HepG2 (cell line): Measurements from ENCODE around the gene PIK3C3. TPM values are rescaled to one million over a fixed set of nuclear protein-coding genes. Genes with fewer than 3 reads are reported as not detected.

Source experiments
- ATAC-seq: fragments of 200-7000 bp; cut with Tn5 transposase; 3 replicates; pipeline ENCODE4 v1.9.1; 2020; ENCODE audit warnings: mild to moderate bottlenecking, moderate library complexity
- BruUV-seq: library from RNA; stranded (reverse); fragments of 400-500 nt; replicated peaks from 2 replicates; lab custom pipeline; 2021; lab: Mats Ljungman, UMichigan
- CTCF ChIA-PET: fragments of 300-600 bp; formaldehyde crosslinking; extraction: SDS; loops from one replicate; lab custom pipeline; 2021; ENCODE audit warnings: low total read pairs, inconsistent platforms, low intra/inter-chr PET ratio; lab: Yijun Ruan, JAX
- POLR2A ChIA-PET: fragments of 350-600 bp; sonication (Branson Sonifier 250); formaldehyde crosslinking; loops from one replicate; lab custom pipeline; 2020; ENCODE audit warnings: antibody characterized with exemption, inconsistent platforms; lab: Yijun Ruan, JAX
- DNase-seq: peaks from one replicate; pipeline ENCODE4 v3.0.0-alpha.2; 2015; ENCODE audit warnings: low spot score
- FAIRE-seq: peaks from 3 replicates; lab custom pipeline; 2011; peaks lifted over from hg19 to GRCh38; lab: Jason Lieb, UNC
- H2AFZ ChIP-seq: one replicate; pipeline ENCODE4 v1.6.1; 2011; ENCODE audit warnings: low read length, inconsistent platforms
- H3K27ac ChIP-seq: fragments of 300-600 bp; 3 replicates; pipeline ENCODE4 v1.8.0; 2011; ENCODE audit warnings: mixed run types, mild to moderate bottlenecking, mixed read lengths, low read length, inconsistent platforms; ENCODE audit not compliant: insufficient read depth; ENCODE audit errors: extremely low read length
- H3K27me3 ChIP-seq, 2 experiments: fragments of 200-600 bp in 1 of 2; 2 replicates in 1 of 2; 3 replicates in 1 of 2; pipeline versions ENCODE4 v1.6.0 to v1.8.0; 2011; ENCODE audit warnings: low read length in 2 of 2, mild to moderate bottlenecking in 2 of 2, moderate library complexity in 2 of 2, inconsistent platforms in 1 of 2; ENCODE audit not compliant: insufficient read depth in 2 of 2, control insufficient read depth in 1 of 2
- H3K36me3 ChIP-seq, 2 experiments: fragments of 200-600 bp in 1 of 2; replicated peaks in 1 of 2; 2 replicates in 1 of 2; 3 replicates in 1 of 2; pipeline versions ENCODE4 v1.5.1 to v1.8.0; 2011; ENCODE audit warnings: low read length in 2 of 2, inconsistent platforms in 1 of 2; ENCODE audit not compliant: insufficient read depth in 2 of 2, control insufficient read depth in 1 of 2
- H3K4me1 ChIP-seq: 2 replicates; pipeline ENCODE4 v1.5.1; 2012; ENCODE audit warnings: low read length, inconsistent platforms; ENCODE audit not compliant: insufficient read depth
- H3K4me2 ChIP-seq: 2 replicates; pipeline ENCODE4 v1.6.0; 2011; ENCODE audit warnings: low read depth, low read length, inconsistent platforms
- H3K4me3 ChIP-seq, 3 experiments: fragments of 200-600 bp in 1 of 3; sonication (generic), shearing (Covaris generic) in 1 of 3; replicated peaks in 1 of 3; 2 replicates each; pipeline ENCODE4 v1.5.1; 2011 to 2016; ENCODE audit warnings: low read length in 3 of 3, inconsistent platforms in 2 of 3, low read depth in 2 of 3, mild to moderate bottlenecking in 2 of 3, control low read depth in 1 of 3, mixed read lengths in 1 of 3; ENCODE audit not compliant: insufficient read depth in 1 of 3
- H3K79me2 ChIP-seq: one replicate; pipeline ENCODE4 v1.6.1; 2011; ENCODE audit warnings: low read length, inconsistent platforms; ENCODE audit not compliant: insufficient read depth
- H3K9ac ChIP-seq: 2 replicates; pipeline ENCODE4 v1.6.0; 2011; ENCODE audit warnings: mild to moderate bottlenecking, low read depth, low read length, inconsistent platforms; ENCODE audit not compliant: insufficient read depth
- H3K9me3 ChIP-seq: 2 replicates; pipeline ENCODE4 v1.5.1; 2012; ENCODE audit warnings: mild to moderate bottlenecking, low read length
- H4K20me1 ChIP-seq: 2 replicates; pipeline ENCODE4 v1.6.0; 2011; ENCODE audit warnings: inconsistent platforms, mild to moderate bottlenecking, low read length, moderate library complexity; ENCODE audit not compliant: insufficient read depth
- ARNTL ChIP-seq: sonication (generic); formaldehyde crosslinking; IDR thresholded peaks from 2 replicates; pipeline ENCODE4 v1.4.0; 2020; ENCODE audit warnings: mild to moderate bottlenecking, missing genetic modification reagents
- CCDC6 ChIP-seq: sonication (generic); formaldehyde crosslinking; IDR thresholded peaks from 2 replicates; pipeline ENCODE4 v1.8.1; 2022; ENCODE audit warnings: mild to moderate bottlenecking, missing genetic modification reagents, moderate library complexity
- CREBL2 ChIP-seq: sonication (generic); formaldehyde crosslinking; IDR thresholded peaks from 2 replicates; pipeline ENCODE4 v1.8.1; 2023; ENCODE audit warnings: missing genetic modification reagents, mild to moderate bottlenecking, borderline replicate concordance
- E2F1 ChIP-seq: sonication (generic); formaldehyde crosslinking; IDR thresholded peaks from 2 replicates; pipeline ENCODE4 v1.5.0; 2020; ENCODE audit warnings: missing genetic modification reagents
- HNRNPL ChIP-seq: fragments of 200-400 bp; formaldehyde crosslinking; IDR thresholded peaks from 2 replicates; pipeline ENCODE4 v1.6.1; 2017; ENCODE audit warnings: mild to moderate bottlenecking, low read depth, low read length
- MBNL3 ChIP-seq: fragments of 250-450 bp; sonication (Bioruptor Pico); conservative IDR thresholded peaks from 2 replicates; pipeline ENCODE4 v1.8.0; 2022; ENCODE audit warnings: mild to moderate bottlenecking, inconsistent platforms
- NAIF1 ChIP-seq: sonication (generic); formaldehyde crosslinking; IDR thresholded peaks from 2 replicates; pipeline ENCODE4 v1.5.0; 2020; ENCODE audit warnings: mild to moderate bottlenecking, missing genetic modification reagents, borderline replicate concordance
- PCBP1 ChIP-seq: fragments of 200-400 bp; formaldehyde crosslinking; IDR thresholded peaks from 2 replicates; pipeline ENCODE4 v1.6.1; 2017; ENCODE audit warnings: mild to moderate bottlenecking, low read depth, low read length, borderline replicate concordance
- TBX2 ChIP-seq: sonication (generic); formaldehyde crosslinking; IDR thresholded peaks from 2 replicates; pipeline ENCODE4 v1.5.0; 2020; ENCODE audit warnings: missing genetic modification reagents, mild to moderate bottlenecking, borderline replicate concordance
- U2AF2 ChIP-seq: fragments of 200-400 bp; formaldehyde crosslinking; IDR thresholded peaks from 2 replicates; pipeline ENCODE4 v1.6.1; 2017; ENCODE audit warnings: low read depth, mild to moderate bottlenecking, low read length
- ZFP82 ChIP-seq: sonication (generic); formaldehyde crosslinking; IDR thresholded peaks from 2 replicates; pipeline ENCODE4 v1.5.1; 2020; ENCODE audit warnings: mild to moderate bottlenecking, missing genetic modification reagents, borderline replicate concordance
- ZNF124 ChIP-seq: sonication (generic); formaldehyde crosslinking; IDR thresholded peaks from 2 replicates; pipeline ENCODE4 v1.4.0; 2020; ENCODE audit warnings: missing genetic modification reagents
- ZNF644 ChIP-seq: IDR thresholded peaks from 2 replicates; pipeline ENCODE4 v1.6.1; 2016; ENCODE audit warnings: low read depth
- ZNF660 ChIP-seq: sonication (generic); formaldehyde crosslinking; IDR thresholded peaks from 2 replicates; pipeline ENCODE4 v1.5.1; 2020; ENCODE audit warnings: mild to moderate bottlenecking, low read depth, missing genetic modification reagents, borderline replicate concordance
- ZNF720 ChIP-seq: sonication (generic); formaldehyde crosslinking; IDR thresholded peaks from 2 replicates; pipeline ENCODE4 v1.4.0; 2020; ENCODE audit warnings: missing genetic modification reagents
- ZNF766 ChIP-seq: sonication (generic); formaldehyde crosslinking; IDR thresholded peaks from 2 replicates; pipeline ENCODE4 v1.5.0; 2020; ENCODE audit warnings: missing genetic modification reagents, borderline replicate concordance
- ZNF879 ChIP-seq: sonication (generic); formaldehyde crosslinking; IDR thresholded peaks from 2 replicates; pipeline ENCODE4 v1.8.1; 2023; ENCODE audit warnings: missing genetic modification reagents
- WGBS: methylation state at CpG from one replicate; pipeline ENCODE4 v1.1.6; 2017; ENCODE audit warnings: low lambda C conversion rate; 5-methylcytosine and 5-hydroxymethylcytosine counted together
- in situ Hi-C: cut with HindIII; loops from 2 replicates; pipeline ENCODE4 v1.10.0; 2017; ENCODE audit warnings: low pct_unique_long_range_greater_than_20kb; ENCODE audit not compliant: extremely low pct_ligation_motif_present
- intact Hi-C: fragments of 100-400 bp; cut with micrococcal nuclease; formaldehyde crosslinking; loops from one replicate; pipeline ENCODE4 v1.10.0; 2022; ENCODE audit not compliant: unreplicated experiment
- polyA plus RNA-seq, 8 experiments: library from polyadenylated mRNA; depleted of rRNA in 3 of 8; stranded (reverse) in 7 of 8; unstranded in 1 of 8; fragments of >200 nt; fragmentation: Illumina TruSeq in 4 of 8; extraction: Trizol in 4 of 8; gene quantifications; 2 replicates each; pipeline versions ENCODE4 v1.2.1 to v1.2.3, GENCODE V29; 2011 to 2016; ENCODE audit warnings: low read depth in 4 of 8, missing spikeins in 1 of 8, mixed read lengths in 1 of 8; ENCODE audit not compliant: insufficient read depth in 1 of 8
- total RNA-seq, 5 experiments: library from RNA; depleted of rRNA; stranded (reverse); fragments of >200 nt; fragmentation: Illumina TruSeq; extraction: Trizol; gene quantifications; 2 replicates each; pipeline ENCODE4 v1.2.3, GENCODE V29; 2016; ENCODE audit warnings: low read depth in 1 of 5

The PIK3C3 gene
- total and polyA plus RNA-seq, 2 of the 13 experiments (the other 11 are each of a cell fraction or from before 2014, with no cell fraction given), result 42.8 to 46.4 TPM

- H3K4me1 ChIP-seq, result no peaks in the 10 kb centered on the region
Measured at GRCh38 chr18:42092848-42093247, 137.8 kb downstream of the PIK3C3 start.

GRCh38 chr18:42094875-42095274 lies 139.8 kb downstream of the PIK3C3 start:
- no TSS peak for BruUV-seq
- FAIRE-seq (no peak), ATAC-seq (no peak), DNase-seq (no peak)
- no peaks in the 10 kb centered on the region for H3K79me2 ChIP-seq
- ChIA-PET POLR2A (no interaction called here), CTCF (no interaction called here)
- no peaks in the 10 kb centered on the region for H4K20me1 ChIP-seq
- H3K9me3 ChIP-seq, result no peaks in the 10 kb centered on the region
- H2AFZ ChIP-seq, result no peak overlapping the region
- intact Hi-C loops, result no loop called here
- H3K27me3 ChIP-seq, result no peaks in the 10 kb centered on the region
- TF ChIP-seq ZNF879 (CRISPR knock-in tag) (no peak), U2AF2 (no peak), HNRNPL (no peak), ZNF720 (CRISPR knock-in tag) (no peak), ZNF124 (CRISPR knock-in tag) (no peak), NAIF1 (CRISPR knock-in tag) (no peak), ARNTL (CRISPR knock-in tag) (no peak), TBX2 (CRISPR knock-in tag) (no peak), ZNF644 (CRISPR knock-in tag) (no peak), ZNF766 (no peak), E2F1 (CRISPR knock-in tag) (no peak), PCBP1 (no peak), ZNF660 (CRISPR knock-in tag) (no peak), ZFP82 (CRISPR knock-in tag) (no peak), CCDC6 (CRISPR knock-in tag) (no peak)
- H3K27ac ChIP-seq, result no peak overlapping the region
- in situ Hi-C loops, result no loop called here
- H3K4me3 ChIP-seq, result no peak overlapping the region
- H3K36me3 ChIP-seq, result no peaks in the 10 kb centered on the region
- no peaks in the 10 kb centered on the region for H3K4me1 ChIP-seq
- H3K9ac ChIP-seq, result no peak overlapping the region
- H3K4me2 ChIP-seq, result no peak overlapping the region

More at GRCh38 chr18:42092848-42093247, 137.8 kb downstream of the PIK3C3 start:
- BruUV-seq, result no TSS peak
- CTCF ChIA-PET, result no interaction called here
- H3K36me3 ChIP-seq, result no peaks in the 10 kb centered on the region
- in situ Hi-C loops, result no loop called here
- no peak overlapping the region for H3K9ac ChIP-seq
- H3K27ac ChIP-seq, result no peak overlapping the region
- FAIRE-seq, result no peak
- H2AFZ ChIP-seq, result no peak overlapping the region
- no peaks in the 10 kb centered on the region for H3K9me3 ChIP-seq
- ATAC-seq, result no peak
- no peaks in the 10 kb centered on the region for H3K27me3 ChIP-seq
- intact Hi-C loops, result no loop called here
- POLR2A ChIA-PET, result no interaction called here
- 74% methylated on average over 1 of the region's 1 CpG for WGBS
- no peaks in the 10 kb centered on the region for H3K79me2 ChIP-seq
- H4K20me1 ChIP-seq, result no peaks in the 10 kb centered on the region
- no peak overlapping the region for H3K4me2 ChIP-seq
- TF ChIP-seq MBNL3 (CRISPR knock-in tag) (no peak), CREBL2 (CRISPR knock-in tag) (no peak)
- no peak for DNase-seq
- H3K4me3 ChIP-seq, result no peak overlapping the region
